Upper lobe of right lung (tissue), 1 donor: ENCODE data around the gene MPPED2. TPM values are rescaled to one million over a fixed set of nuclear protein-coding genes. Genes with fewer than 3 reads are reported as not detected.

ENCODE experiments used
- ATAC-seq: fragments of 200-7000 bp; cut with Tn5 transposase; one replicate; pipeline ENCODE4 v1.9.1; 2020; ENCODE audit warnings: mild to moderate bottlenecking, moderate library complexity
- DNase-seq: peaks from one replicate; pipeline ENCODE4 v3.0.0-alpha.2; 2020
- H3K27ac ChIP-seq: fragments of 200-600 bp; one replicate; pipeline ENCODE4 v1.8.0; 2022
- H3K27me3 ChIP-seq: fragments of 200-600 bp; one replicate; pipeline ENCODE4 v1.8.0; 2022; ENCODE audit warnings: mild to moderate bottlenecking
- H3K36me3 ChIP-seq: fragments of 200-600 bp; one replicate; pipeline ENCODE4 v1.8.0; 2022
- H3K4me1 ChIP-seq: fragments of 200-600 bp; one replicate; pipeline ENCODE4 v1.8.0; 2022
- H3K4me3 ChIP-seq: fragments of 200-600 bp; one replicate; pipeline ENCODE4 v1.8.0; 2022; ENCODE audit warnings: mild to moderate bottlenecking
- H3K9me3 ChIP-seq: fragments of 200-600 bp; one replicate; pipeline ENCODE4 v1.8.0; 2022
- intact Hi-C: fragments of 100-400 bp; cut with DNase I; formaldehyde crosslinking; loops from one replicate; pipeline ENCODE4 v1.11.0; 2022
- total RNA-seq: library from RNA; stranded (reverse); fragmentation: NEBNext Ultra II Directional; extraction: Animal tissue kit (Norgen Biotek cat#: 25700); gene quantifications from one replicate; pipeline ENCODE4 v1.2.1, GENCODE V29; 2021
- TF ChIP-seq, protein P1 (sequence below): fragments of 200-600 bp; IDR thresholded peaks from one replicate; pipeline ENCODE4 v1.8.0; 2022; ENCODE audit warnings: antibody characterized with exemption
- donor health status: DM: no; HTN: yes; CAD: no; lungs with severe emphysema.

The MPPED2 gene
- total RNA-seq, 1 donor from 2014 or later: 1.3 TPM

DNA sequence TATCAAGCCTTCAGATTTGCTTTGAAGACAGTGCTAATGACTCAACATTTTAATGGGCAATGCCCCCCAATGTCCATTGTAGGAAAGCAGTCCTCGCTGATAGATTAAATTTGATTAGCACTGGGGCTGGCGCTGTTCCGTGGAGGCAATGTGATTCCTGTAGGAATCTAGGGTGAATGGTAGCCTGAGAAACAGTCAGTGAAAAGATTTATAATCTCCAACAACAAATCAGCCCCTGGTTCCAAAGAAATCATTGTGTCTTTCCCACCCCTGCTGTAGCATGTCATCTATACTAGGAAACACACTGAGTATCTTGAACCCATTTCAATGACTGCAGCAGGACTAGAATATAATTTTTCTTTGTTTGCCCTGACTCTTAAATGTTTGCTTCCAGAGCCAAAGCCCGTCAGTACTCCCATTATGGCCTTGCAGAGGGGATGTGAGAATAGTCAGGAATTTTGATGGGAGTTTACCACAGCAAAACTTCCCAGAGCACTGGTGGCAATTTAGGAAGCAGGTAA is 36.1 kb downstream of the MPPED2 start:
- TF ChIP-seq, protein P1, sequence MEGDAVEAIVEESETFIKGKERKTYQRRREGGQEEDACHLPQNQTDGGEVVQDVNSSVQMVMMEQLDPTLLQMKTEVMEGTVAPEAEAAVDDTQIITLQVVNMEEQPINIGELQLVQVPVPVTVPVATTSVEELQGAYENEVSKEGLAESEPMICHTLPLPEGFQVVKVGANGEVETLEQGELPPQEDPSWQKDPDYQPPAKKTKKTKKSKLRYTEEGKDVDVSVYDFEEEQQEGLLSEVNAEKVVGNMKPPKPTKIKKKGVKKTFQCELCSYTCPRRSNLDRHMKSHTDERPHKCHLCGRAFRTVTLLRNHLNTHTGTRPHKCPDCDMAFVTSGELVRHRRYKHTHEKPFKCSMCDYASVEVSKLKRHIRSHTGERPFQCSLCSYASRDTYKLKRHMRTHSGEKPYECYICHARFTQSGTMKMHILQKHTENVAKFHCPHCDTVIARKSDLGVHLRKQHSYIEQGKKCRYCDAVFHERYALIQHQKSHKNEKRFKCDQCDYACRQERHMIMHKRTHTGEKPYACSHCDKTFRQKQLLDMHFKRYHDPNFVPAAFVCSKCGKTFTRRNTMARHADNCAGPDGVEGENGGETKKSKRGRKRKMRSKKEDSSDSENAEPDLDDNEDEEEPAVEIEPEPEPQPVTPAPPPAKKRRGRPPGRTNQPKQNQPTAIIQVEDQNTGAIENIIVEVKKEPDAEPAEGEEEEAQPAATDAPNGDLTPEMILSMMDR: no peak
- intact Hi-C loops: no loop called here
- H3K27ac ChIP-seq: no peak overlapping the region

DNA sequence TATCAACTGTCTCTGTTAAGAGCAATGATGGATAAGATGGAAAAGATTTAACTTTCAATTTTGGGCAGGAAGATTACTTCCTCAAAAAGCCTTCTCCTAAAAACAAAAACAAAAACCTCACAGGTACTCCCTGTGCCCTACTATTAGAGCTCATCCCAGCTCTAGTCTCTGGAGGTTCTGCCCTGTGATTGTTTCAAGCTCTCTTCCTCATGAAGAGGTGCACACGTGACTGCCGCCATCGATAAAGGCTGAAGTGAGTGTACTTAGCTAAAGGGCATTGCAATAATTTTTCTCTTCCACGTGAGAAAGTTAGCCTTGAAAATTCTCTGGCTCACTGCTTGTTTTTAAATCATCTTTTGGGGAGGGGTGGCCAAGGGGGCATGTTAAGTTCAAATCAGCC is 36.6 kb downstream of the MPPED2 start:
- DNase-seq (no peak), ATAC-seq (no peak)
- Histone ChIP-seq H3K27ac (no peak overlapping the region), H3K9me3 (no peaks in the 10 kb centered on the region), H3K4me1 (no peaks in the 10 kb centered on the region), H3K36me3 (no peaks in the 10 kb centered on the region), H3K27me3 (no peaks in the 10 kb centered on the region), H3K4me3 (no peak overlapping the region)
- intact Hi-C loops: no loop called here
- TF ChIP-seq, protein P1: no peak

More for the DNA sequence above, 36.1 kb downstream of the MPPED2 start:
- DNase-seq (no peak), ATAC-seq (no peak)
- Histone ChIP-seq H3K36me3 (no peaks in the 10 kb centered on the region), H3K27me3 (no peaks in the 10 kb centered on the region), H3K9me3 (no peaks in the 10 kb centered on the region), H3K4me1 (no peaks in the 10 kb centered on the region), H3K4me3 (no peak overlapping the region)

DNA sequence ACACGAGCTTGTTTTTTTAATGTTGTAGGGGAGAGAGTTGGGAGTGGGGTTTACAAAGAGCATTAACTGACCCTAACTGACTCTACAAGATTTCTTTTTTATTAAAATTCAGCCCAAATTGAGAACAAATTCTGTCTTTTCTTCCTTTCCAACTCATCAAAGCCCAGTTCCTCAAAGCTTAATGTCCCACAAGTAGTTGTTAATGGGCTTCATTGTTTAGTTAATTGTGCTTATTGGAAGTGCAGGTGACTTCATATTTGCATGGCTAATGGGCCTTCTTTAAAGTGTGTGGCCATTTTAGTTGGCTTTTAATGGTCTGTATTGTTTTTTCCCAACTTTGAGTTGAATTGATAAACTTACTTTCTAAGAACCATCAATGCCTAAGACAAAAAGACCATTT is 39.8 kb downstream of the MPPED2 start:
- Histone ChIP-seq H3K4me1 (no peaks in the 10 kb centered on the region), H3K27ac (no peak overlapping the region), H3K27me3 (no peaks in the 10 kb centered on the region), H3K36me3 (no peaks in the 10 kb centered on the region), H3K4me3 (no peak overlapping the region), H3K9me3 (no peaks in the 10 kb centered on the region)
- ATAC-seq: no peak
- no peak for DNase-seq
- intact Hi-C loops: no loop called here
- TF ChIP-seq, protein P1: no peak

DNA sequence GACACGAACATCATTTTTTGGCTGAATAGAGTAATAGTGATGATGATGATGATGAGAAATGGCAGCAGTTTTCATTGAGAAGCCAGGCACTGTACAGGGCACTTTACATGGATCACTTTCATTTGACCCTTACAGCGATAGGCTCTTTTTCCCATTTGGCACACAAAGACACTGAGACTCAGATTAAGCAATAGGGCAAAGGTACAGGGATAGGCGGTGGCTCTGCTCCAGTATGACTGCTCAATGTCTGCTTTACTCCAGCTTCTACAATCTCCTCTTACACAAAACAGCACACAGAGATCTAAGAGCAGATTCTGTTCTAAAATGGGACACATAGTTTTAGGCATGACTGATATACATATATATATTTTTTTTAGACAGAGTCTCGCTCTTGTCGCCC is 40.6 kb downstream of the MPPED2 start:
- ATAC-seq (no peak), DNase-seq (no peak)
- H3K9me3 ChIP-seq: no peaks in the 10 kb centered on the region
- intact Hi-C loops: no loop called here
- no peaks in the 10 kb centered on the region for H3K4me1 ChIP-seq
- TF ChIP-seq, protein P1: no peak
- H3K4me3 ChIP-seq: no peak overlapping the region
- no peaks in the 10 kb centered on the region for H3K36me3 ChIP-seq
- no peak overlapping the region for H3K27ac ChIP-seq
- no peaks in the 10 kb centered on the region for H3K27me3 ChIP-seq

DNA sequence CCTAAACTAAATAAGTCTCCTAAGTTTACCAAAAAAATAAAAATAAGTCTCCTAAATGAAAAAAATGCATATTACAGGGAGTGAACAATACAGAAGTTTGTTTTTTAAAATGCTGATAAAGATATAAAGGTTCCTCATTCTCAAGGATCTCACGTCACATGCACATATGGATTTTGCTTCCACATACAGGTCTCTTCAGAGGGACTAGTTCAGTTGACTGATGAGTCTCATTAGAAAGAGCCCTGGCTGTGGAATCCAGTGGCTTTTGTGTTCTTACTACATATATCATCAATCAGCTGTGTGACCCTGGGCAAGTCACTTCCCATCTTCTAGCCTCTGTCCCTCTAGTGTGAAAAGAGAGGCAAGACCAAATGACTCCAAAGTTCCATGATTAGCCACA is 43.1 kb downstream of the MPPED2 start:
- TF ChIP-seq, protein P1: no peak
- H3K4me1 ChIP-seq: no peaks in the 10 kb centered on the region
- ATAC-seq: no peak
- no peak overlapping the region for H3K27ac ChIP-seq
- H3K36me3 ChIP-seq: no peaks in the 10 kb centered on the region
- DNase-seq: no peak
- intact Hi-C loops: no loop called here
- no peak overlapping the region for H3K4me3 ChIP-seq
- H3K27me3 ChIP-seq: no peaks in the 10 kb centered on the region
- H3K9me3 ChIP-seq: no peaks in the 10 kb centered on the region

DNA sequence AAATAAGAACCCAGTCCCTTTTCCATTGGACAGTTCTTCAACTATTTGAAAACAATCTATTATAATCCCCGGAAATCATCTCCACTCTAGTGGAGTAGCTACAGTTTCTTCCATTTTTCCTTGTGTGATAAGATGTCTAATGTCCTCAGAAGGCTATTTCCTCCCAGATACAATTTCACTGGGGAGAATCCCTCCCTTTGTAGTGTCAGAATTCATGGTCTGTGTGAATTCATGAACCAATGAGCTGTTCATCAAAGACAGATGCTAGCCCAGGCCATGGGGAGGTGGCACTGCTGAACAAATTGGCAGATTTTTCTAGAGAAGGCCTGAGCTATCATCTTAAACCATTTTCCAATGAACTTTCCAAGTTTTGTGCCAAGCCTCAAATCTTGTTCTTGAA is 45.4 kb downstream of the MPPED2 start:
- H3K36me3 ChIP-seq: no peaks in the 10 kb centered on the region
- DNase-seq: no peak
- no peak overlapping the region for H3K27ac ChIP-seq
- no peaks in the 10 kb centered on the region for H3K27me3 ChIP-seq
- TF ChIP-seq, protein P1: no peak
- no peak overlapping the region for H3K4me3 ChIP-seq
- H3K9me3 ChIP-seq: no peaks in the 10 kb centered on the region
- no peak for ATAC-seq
- intact Hi-C loops: no loop called here
- H3K4me1 ChIP-seq: no peaks in the 10 kb centered on the region
